Transverse colon (tissue), 4 donors: ENCODE measurements around the gene RNF128. TPM values are rescaled to one million over a fixed set of nuclear protein-coding genes. Genes with fewer than 3 reads are reported as not detected.

Experiments
- DNase-seq: peaks from one replicate; pipeline ENCODE4 v3.0.0-alpha.2; 2019
- H3K27ac ChIP-seq, 4 donors: fragments of 200-600 bp; sonication (generic); 2 replicates each; pipeline ENCODE4 v1.5.1; 2016 to 2018; ENCODE audit warnings: inconsistent platforms in 4 of 4
- H3K27me3 ChIP-seq: fragments of 200-600 bp; sonication (generic); 2 replicates; pipeline ENCODE4 v1.5.1; 2017; ENCODE audit warnings: inconsistent platforms
- H3K36me3 ChIP-seq, 4 donors: fragments of 200-600 bp; sonication (generic); 2 replicates each; pipeline ENCODE4 v1.5.1; 2017 to 2019; ENCODE audit warnings: inconsistent platforms in 4 of 4
- H3K4me1 ChIP-seq, 4 donors: fragments of 200-600 bp; sonication (generic); 2 replicates each; pipeline ENCODE4 v1.5.1; 2017 to 2020; ENCODE audit warnings: inconsistent platforms in 4 of 4
- H3K4me3 ChIP-seq, 4 donors: fragments of 200-600 bp; sonication (generic); 1 replicate in 1 of 4; 2 replicates in 3 of 4; pipeline versions ENCODE4 v1.5.1 to v1.6.1; 2017 to 2019; ENCODE audit warnings: inconsistent platforms in 4 of 4
- H3K9me3 ChIP-seq, 2 donors: fragments of 200-600 bp; sonication (generic); 2 replicates each; pipeline ENCODE4 v1.5.1; 2017 to 2019; ENCODE audit warnings: inconsistent platforms in 2 of 2
- EP300 ChIP-seq: sonication (generic); formaldehyde crosslinking; IDR thresholded peaks from one replicate; pipeline ENCODE4 v1.6.1; 2017; ENCODE audit warnings: antibody characterized with exemption, low read depth
- POLR2A ChIP-seq: fragments of 450-650 bp; IDR thresholded peaks from one replicate; pipeline ENCODE4 v1.6.1; 2016; ENCODE audit warnings: antibody characterized with exemption, mild to moderate bottlenecking, moderate library complexity
- POLR2AphosphoS5 ChIP-seq, 3 donors: sonication (generic); formaldehyde crosslinking; IDR thresholded peaks; one replicate each; pipeline ENCODE4 v1.6.1; 2016; ENCODE audit warnings: antibody characterized with exemption in 3 of 3
- WGBS, 2 donors: methylation state at CpG; one replicate each; pipeline ENCODE4 v1.1.5; 2018; ENCODE audit warnings: low coverage in 1 of 2; 5-methylcytosine and 5-hydroxymethylcytosine counted together
- in situ Hi-C, 4 donors: fragments of 200-750 bp; cut with MboI; loops; one replicate each; pipeline versions ENCODE4 v1.15.0 to v1.15.1; 2017; ENCODE audit warnings: low sequenced_read_pairs in 3 of 4, low pct_ligation_motif_present in 1 of 4, low pct_unique_long_range_greater_than_20kb in 1 of 4
- intact Hi-C: fragments of 100-400 bp; cut with DNase I; formaldehyde crosslinking; loops from one replicate; pipeline ENCODE4 v1.15.1; 2023; ENCODE audit warnings: low total_unique reads
- total RNA-seq, 4 donors: library from RNA; depleted of rRNA; stranded (reverse); fragments of >200 nt; gene quantifications; one replicate each; pipeline ENCODE4 v1.1.0, GENCODE V29; 2016
- TF ChIP-seq, protein P1 (sequence below), 5 experiments: fragments of 200-600 bp in 3 of 5; fragments of 450-650 bp in 2 of 5; sonication (generic) in 3 of 5; IDR thresholded peaks; 1 replicate in 2 of 5; 2 replicates in 3 of 5; pipeline ENCODE4 v1.5.1; 2016 to 2017; ENCODE audit warnings: antibody characterized with exemption in 5 of 5, inconsistent platforms in 3 of 5, mild to moderate bottlenecking in 2 of 5, moderate library complexity in 1 of 5

RNF128 gene
- total RNA-seq, 4 donors from 2014 or later, result 6.7 to 54.8 (median 30.4) TPM

DNA sequence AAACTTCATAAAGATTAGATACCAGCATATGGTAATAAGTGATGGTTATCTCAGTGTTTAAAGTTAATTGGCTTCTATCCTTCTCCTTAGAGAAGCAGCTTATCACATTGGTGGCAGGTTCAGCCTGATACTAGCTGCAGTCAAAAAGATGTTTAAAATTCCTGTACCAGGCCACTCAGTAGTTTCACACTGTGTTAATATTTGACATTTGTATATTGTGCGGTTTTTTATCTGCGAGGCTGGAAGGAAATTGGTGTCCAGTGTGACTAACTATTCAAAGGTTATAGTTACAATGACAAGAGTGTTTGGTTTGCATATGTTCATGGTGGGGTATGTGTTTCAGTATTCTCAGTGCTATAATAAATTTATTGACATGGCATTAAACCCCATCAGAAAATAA, 48.5 kb downstream of the RNF128 start:
- in situ Hi-C loops, result loop anchor here in 3 of 4 donors (25.0 kb wide), 1 partner anchor 288 kb away; no protein-coding TSS in a partner anchor
- no peak for DNase-seq
- H3K27ac ChIP-seq, result no peak overlapping the region

DNA sequence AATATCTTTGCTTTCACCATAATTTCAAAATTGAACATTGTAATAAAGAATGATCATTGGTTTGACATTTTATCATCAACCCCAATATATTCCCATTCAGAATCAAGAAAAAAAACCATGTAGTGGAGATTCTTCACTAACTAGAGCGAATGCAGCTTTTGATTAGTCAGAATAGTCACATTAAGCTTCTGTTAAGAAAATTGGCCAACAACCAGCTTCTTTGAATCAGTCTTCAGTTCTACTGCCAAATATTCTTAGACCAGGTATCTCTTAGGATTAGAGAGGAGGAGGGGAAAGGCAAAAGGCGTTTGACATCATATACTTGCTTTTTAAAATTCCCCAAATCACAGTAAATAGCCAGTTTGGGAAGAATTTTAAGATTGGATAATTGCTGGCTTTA, 53.8 kb downstream of the RNF128 start:
- WGBS, 2 donors, result 38 to 80% methylated on average over 1 to 2 of the region's 2 CpGs
- intact Hi-C loops, result no loop called here

More for the DNA sequence above, 48.5 kb downstream of the RNF128 start:
- H3K4me1 ChIP-seq, result no peaks in the 10 kb centered on the region
- H3K27me3 ChIP-seq, result no peaks in the 10 kb centered on the region
- no peak overlapping the region for H3K4me3 ChIP-seq
- no peaks in the 10 kb centered on the region for H3K36me3 ChIP-seq
- 59% methylated on average over 2 of the region's 2 CpGs; no CpG with 5 or more reads in 1 of the 2 donors for WGBS, 2 donors
- no peaks in the 10 kb centered on the region for H3K9me3 ChIP-seq
- no peak for TF ChIP-seq POLR2AphosphoS5 (IDR thresholded peaks at IDR 0.05)
- no peak for TF ChIP-seq EP300
- TF ChIP-seq POLR2A, result no peak
- TF ChIP-seq, protein P1, sequence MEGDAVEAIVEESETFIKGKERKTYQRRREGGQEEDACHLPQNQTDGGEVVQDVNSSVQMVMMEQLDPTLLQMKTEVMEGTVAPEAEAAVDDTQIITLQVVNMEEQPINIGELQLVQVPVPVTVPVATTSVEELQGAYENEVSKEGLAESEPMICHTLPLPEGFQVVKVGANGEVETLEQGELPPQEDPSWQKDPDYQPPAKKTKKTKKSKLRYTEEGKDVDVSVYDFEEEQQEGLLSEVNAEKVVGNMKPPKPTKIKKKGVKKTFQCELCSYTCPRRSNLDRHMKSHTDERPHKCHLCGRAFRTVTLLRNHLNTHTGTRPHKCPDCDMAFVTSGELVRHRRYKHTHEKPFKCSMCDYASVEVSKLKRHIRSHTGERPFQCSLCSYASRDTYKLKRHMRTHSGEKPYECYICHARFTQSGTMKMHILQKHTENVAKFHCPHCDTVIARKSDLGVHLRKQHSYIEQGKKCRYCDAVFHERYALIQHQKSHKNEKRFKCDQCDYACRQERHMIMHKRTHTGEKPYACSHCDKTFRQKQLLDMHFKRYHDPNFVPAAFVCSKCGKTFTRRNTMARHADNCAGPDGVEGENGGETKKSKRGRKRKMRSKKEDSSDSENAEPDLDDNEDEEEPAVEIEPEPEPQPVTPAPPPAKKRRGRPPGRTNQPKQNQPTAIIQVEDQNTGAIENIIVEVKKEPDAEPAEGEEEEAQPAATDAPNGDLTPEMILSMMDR (IDR thresholded peaks at IDR 0.05), result no peak
- intact Hi-C loops, result no loop called here

DNA sequence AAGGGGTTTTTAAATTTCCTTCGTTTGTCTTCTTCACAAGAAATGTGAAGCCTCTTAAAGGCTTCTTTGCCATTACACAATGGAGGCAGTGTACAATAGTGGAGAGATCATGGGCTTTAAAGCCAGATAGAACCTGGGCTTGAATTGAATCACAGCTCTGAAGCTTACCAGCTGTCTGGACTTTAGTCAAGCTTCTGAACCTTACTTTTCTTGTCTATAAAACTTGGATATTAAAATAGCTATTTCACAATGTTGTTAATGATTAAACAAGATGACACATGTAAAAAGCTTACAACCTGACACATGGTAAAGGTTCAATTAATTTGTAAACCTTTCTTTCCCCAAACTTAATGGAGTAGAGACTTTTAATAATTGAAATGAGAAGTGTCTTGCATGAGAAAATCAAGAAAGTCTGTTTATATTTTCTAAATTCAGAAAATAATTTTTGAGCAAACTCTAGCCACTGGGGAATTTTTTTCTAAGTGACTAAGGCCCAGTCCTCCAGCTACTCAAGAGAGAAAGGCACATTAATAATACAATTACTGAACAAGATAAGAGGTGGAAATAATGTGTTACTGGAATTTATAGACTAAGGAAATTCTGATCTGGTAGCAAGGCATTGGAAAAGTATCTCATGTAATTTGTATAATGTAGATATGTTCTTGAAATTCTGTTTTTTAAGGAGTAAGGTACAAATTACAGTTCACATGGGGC, 54.3 kb downstream of the RNF128 start:
- in situ Hi-C loops (loop anchor here in 3 of 4 donors (25.0 kb wide), 1 partner anchor 294 kb away; no protein-coding TSS in a partner anchor), intact Hi-C loops (no loop called here)
- no peaks in the 10 kb centered on the region for H3K36me3 ChIP-seq
- H3K4me3 ChIP-seq, result no peak overlapping the region
- H3K27ac ChIP-seq, result peak overlapping the region in 1 of 4 donors; percentile 16
- no peak for TF ChIP-seq EP300
- TF ChIP-seq POLR2AphosphoS5 (IDR thresholded peaks at IDR 0.05), result no peak
- no peak for TF ChIP-seq POLR2A
- TF ChIP-seq, protein P1 (IDR thresholded peaks at IDR 0.05), result no peak
- no peak for DNase-seq
- 11% methylated on average over 1 of the region's 1 CpG; no CpG with 5 or more reads in 1 of the 2 donors for WGBS, 2 donors
- no peaks in the 10 kb centered on the region for H3K27me3 ChIP-seq
- H3K9me3 ChIP-seq, result no peaks in the 10 kb centered on the region
- no peaks in the 10 kb centered on the region for H3K4me1 ChIP-seq

More for the DNA sequence above, 53.8 kb downstream of the RNF128 start:
- Histone ChIP-seq H3K27me3 (no peaks in the 10 kb centered on the region), H3K9me3 (no peaks in the 10 kb centered on the region), H3K36me3 (no peaks in the 10 kb centered on the region), H3K27ac (peak overlapping the region in 1 of 4 donors; percentile 16), H3K4me1 (no peaks in the 10 kb centered on the region), H3K4me3 (no peak overlapping the region)
- DNase-seq, result no peak
- in situ Hi-C loops, result loop anchor here in 3 of 4 donors (25.0 kb wide), 1 partner anchor 293 kb away; no protein-coding TSS in a partner anchor
- no peak for TF ChIP-seq POLR2A
- no peak for TF ChIP-seq EP300
- TF ChIP-seq, protein P1 (IDR thresholded peaks at IDR 0.05), result no peak
- no peak for TF ChIP-seq POLR2AphosphoS5 (IDR thresholded peaks at IDR 0.05)

DNA sequence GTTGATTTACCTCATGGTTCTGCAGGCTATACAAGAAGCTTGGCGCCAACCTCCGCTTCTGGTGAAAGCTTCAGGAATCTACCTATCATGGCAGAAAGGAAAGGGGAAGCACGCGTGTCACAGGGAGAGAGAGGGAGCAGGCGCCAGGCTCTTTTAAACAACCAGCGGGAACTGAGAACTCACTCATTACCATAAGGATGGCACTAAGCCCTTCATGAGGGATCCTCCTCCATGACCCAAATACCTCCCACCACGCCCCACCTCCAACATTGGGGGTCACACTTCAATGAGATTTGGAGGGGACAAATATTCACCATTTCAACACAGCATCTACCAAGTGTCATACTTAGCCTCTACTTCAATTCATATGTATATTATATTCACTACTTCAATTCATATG, 57.2 kb downstream of the RNF128 start:
- Histone ChIP-seq H3K36me3 (no peaks in the 10 kb centered on the region), H3K9me3 (no peaks in the 10 kb centered on the region), H3K27me3 (no peaks in the 10 kb centered on the region), H3K4me3 (no peak overlapping the region), H3K4me1 (no peaks in the 10 kb centered on the region), H3K27ac (no peak overlapping the region)
- no peak for TF ChIP-seq POLR2AphosphoS5 (IDR thresholded peaks at IDR 0.05)
- no peak for TF ChIP-seq POLR2A
- no peak for TF ChIP-seq EP300
- TF ChIP-seq, protein P1 (IDR thresholded peaks at IDR 0.05), result no peak
- WGBS, 2 donors, result 59% methylated on average over 7 of the region's 7 CpGs; no CpG with 5 or more reads in 1 of the 2 donors
- in situ Hi-C loops, result loop anchor here in 3 of 4 donors (25.0 kb wide), 1 partner anchor 296 kb away; no protein-coding TSS in a partner anchor
- no peak for DNase-seq
- intact Hi-C loops, result no loop called here
